Retinal pigment epithelial cell (primary cell): ENCODE data around the gene ZDHHC21.

Experiments used
- DNase-seq: peaks from one replicate; pipeline ENCODE4 v3.0.0-alpha.2; 2010; ENCODE audit warnings: low read depth
- H3K4me3 ChIP-seq: 2 replicates; pipeline ENCODE4 v1.5.1; 2011; ENCODE audit warnings: mild to moderate bottlenecking, low read length, control low read depth, moderate library complexity
- CTCF ChIP-seq: conservative IDR thresholded peaks from 2 replicates; pipeline ENCODE4 v1.5.1; 2011; ENCODE audit warnings: low read depth, low read length, control low read depth, inconsistent platforms

The ZDHHC21 gene

GRCh38 chr9:14722391-14723035 is 29.3 kb upstream of the ZDHHC21 start, which contains the start of gene CER1:
Gene CER1, minus strand, starts transcription at chr9:14722733. Its CDS starts 61 bp downstream, at chr9:14722672.
- no peak for TF ChIP-seq CTCF

GRCh38 chr9:14719231-14719923 is 26.1 kb upstream of the ZDHHC21 start:
- no peak for DNase-seq
- H3K4me3 ChIP-seq = no peak overlapping the region
- no peak for TF ChIP-seq CTCF

More at GRCh38 chr9:14722391-14723035, 29.3 kb upstream of the ZDHHC21 start, which contains the start of gene CER1:
- no peak within 1 kb of the TSS for H3K4me3 ChIP-seq
- no peak for DNase-seq

DNA sequence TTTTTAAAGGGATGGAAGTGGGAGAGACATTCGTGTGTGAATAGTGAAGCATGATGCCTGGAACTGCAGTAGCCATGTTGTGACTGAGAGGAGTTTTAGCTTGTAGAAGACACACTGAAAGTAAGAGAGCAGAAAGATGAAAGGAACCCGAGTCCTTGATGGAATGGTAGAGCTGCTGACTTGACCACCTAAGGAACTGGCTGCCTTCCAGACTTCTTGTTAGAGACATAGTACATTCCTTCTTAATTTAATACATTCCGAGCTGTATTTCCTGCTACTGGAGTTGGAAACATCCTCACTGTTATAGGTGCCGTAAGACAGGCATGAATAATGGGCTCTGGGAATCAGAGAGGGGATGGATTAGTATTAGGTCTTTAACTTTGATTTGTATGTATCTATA is 21.9 kb upstream of the ZDHHC21 start:
- TF ChIP-seq CTCF = no peak
- no peak for DNase-seq
- no peak overlapping the region for H3K4me3 ChIP-seq

- DNase-seq = no peak
- TF ChIP-seq CTCF = no peak
Observed at GRCh38 chr9:14713187-14713767, 20.0 kb upstream of the ZDHHC21 start.

GRCh38 chr9:14710804-14711203 is 17.6 kb upstream of the ZDHHC21 start:
- no peak overlapping the region for H3K4me3 ChIP-seq
- DNase-seq = no peak
- no peak for TF ChIP-seq CTCF

More at GRCh38 chr9:14713187-14713767, 20.0 kb upstream of the ZDHHC21 start:
- no peak overlapping the region for H3K4me3 ChIP-seq

- no peak for TF ChIP-seq CTCF
- DNase-seq = no peak
- H3K4me3 ChIP-seq = no peak overlapping the region
Observed at GRCh38 chr9:14706530-14707140, 13.4 kb upstream of the ZDHHC21 start.
